NCI-H2196 (cell line): ENCODE measurements around the gene CDKL5.
"Not testable (repeated sequence)": the region's sequence is repeated elsewhere in the genome, so short reads cannot be mapped to it uniquely, and the experiment has no call there.

Experiments used
- DNase-seq: peaks from one replicate; lab custom pipeline; 2025; ENCODE audit not compliant: unreplicated experiment; lab: John Stamatoyannopoulos, UW

CDKL5 gene

GRCh38 chrX:18573556-18573955, 148.1 kb downstream of the CDKL5 start:
- DNase-seq: no peak

DNA sequence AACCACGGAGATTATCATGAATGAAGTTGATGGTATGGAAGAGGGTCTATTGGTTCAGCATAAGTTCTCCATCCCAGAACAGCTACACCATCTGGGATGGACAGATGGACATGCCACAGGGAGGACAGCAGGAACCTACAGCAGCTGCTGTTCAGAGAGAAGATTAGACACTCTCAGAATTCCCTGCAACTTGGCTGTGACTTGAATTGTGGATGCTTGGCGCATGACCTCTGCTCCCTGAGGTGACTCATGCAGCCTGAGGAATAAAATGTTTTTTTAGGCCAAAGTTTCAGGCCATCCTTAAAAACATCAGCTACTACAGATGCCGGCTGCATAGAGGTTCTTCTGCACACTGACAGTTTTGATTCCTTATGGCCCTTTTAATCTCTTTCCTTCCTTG, 149.2 kb downstream of the CDKL5 start:
- no peak for DNase-seq

GRCh38 chrX:18575744-18576143, 150.3 kb downstream of the CDKL5 start:
- DNase-seq: no peak

DNA sequence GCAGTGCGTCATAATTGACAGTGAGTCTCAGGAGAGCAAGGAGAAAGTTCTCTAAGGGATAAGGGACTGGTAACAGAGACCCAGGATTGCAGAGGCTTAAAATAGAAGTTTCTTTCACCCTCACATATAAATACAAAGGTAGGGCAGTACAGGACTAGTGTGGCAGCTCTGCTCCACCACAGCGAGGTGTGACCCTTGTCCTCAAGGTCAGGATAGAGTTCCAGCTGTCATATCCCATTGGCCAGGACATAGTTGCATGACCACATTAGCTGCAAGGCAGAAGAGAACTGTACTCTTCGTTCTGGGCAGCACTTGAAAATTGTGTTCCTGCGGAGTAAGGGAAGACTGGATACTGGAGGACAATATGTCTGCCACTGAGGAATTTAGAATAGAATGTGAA, 152.0 kb downstream of the CDKL5 start:
- DNase-seq: no peak

DNA sequence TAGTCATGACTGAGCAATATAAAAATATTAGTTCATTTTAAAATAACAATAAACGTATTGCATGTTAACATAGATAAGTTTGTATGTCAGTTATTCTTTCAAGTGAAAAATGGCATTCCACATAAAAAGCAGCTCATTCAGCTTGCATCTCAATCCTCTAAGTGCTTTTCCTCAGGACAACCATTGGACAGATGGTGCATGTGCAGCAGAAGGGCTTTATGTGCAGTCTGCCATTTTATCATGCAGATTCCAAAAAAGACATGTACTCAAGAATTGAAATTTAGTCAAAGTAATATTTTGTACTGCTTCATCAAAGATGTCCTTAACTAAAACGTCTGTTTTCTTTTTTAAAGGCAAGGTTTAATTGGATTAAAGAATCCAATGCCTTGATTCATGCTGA, 153.1 kb downstream of the CDKL5 start:
- no peak for DNase-seq

DNA sequence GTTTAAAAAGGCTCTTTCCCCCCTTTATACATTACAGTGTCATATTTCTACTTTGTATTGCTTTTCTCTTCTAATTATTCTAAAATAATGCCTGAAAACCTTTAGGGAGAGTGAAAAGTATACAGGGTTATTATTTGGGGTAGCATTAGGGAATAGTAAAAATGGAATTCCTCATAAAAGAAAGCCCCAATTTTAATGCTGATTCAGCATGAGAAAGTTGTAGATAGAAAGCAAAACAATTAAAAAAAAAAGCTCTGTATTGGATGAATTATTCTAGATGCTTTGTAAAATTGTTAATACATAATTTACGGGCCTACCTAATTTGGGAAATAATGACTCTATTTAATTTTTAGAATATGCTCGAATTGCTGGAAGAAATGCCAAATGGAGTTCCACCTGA, 154.1 kb downstream of the CDKL5 start:
- no peak for DNase-seq

DNA sequence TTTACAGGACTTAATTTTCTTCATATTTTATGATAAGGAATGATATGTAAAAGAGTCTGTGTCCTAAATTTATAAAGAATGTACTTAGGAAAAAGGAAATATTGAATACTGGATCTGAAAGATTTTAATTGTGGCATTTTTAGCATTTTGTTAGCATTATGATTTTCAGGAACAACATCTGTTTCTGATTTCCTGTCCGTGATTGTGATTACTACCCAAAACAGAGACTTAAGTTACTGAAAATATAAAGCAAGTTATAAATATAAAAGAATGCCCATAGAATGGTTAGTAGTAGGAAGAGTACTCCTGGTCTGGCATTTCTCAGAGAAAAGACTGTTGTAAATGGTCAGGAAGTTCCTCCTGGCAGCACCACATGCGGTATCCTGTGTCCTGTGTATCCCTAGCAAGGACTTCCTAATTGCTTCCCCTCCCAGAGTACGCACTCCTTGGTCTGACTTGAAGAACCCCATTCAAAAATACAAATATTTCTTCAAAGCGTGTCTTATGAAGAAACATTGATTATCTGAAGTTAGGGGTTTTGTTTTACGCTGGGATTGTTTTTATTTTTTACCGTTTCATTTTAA, 157.6 kb downstream of the CDKL5 start:
- DNase-seq: no peak

GRCh38 chrX:18589292-18589691, 163.9 kb downstream of the CDKL5 start:
- DNase-seq: not testable (repeated sequence)

- DNase-seq: no peak
These were observed 166.4 kb downstream of the CDKL5 start for GRCh38 chrX:18591834-18592233.

DNA sequence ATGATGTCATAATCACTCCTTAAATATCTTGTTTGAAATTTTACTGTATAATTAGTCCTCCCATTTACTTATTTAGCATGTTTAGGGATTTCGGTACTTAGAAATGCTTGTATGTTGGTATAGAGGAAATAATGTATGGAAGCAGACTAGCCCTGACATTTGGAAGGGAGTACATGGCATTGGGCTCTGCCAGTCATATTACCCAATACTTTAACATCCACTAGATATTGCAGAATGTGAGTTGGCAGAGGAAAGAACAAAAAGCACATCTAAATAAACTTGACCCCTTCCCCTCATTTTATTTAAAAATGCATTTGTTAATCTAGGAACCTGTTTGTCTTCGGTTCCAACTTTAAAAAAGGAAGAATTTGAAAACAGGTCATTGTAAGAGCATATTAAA, 168.7 kb downstream of the CDKL5 start:
- DNase-seq: no peak

DNA sequence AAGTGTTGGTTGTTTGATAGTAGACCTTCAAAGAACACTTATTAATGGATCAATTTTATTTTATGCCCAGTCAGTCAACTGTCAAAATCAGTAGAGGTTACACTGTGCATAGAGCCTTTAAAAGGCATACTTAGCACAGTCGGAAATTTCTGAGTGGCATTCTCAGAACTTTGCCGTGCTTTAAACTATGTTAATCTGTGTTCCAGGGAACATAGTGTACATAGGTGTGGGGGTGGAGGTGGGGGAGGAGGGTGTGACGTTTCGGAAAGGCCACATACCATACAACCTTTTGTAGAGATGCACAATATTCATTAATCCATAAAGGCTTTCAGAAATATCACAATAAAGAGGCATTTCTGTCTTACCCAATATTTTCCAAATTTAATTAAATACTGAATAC, 170.7 kb downstream of the CDKL5 start:
- DNase-seq: no peak

- no peak for DNase-seq
These were observed 173.0 kb downstream of the CDKL5 start for GRCh38 chrX:18598413-18598812.

- no peak for DNase-seq
These were observed 182.6 kb downstream of the CDKL5 start for GRCh38 chrX:18607966-18608365.

- no peak for DNase-seq
These were observed 188.7 kb downstream of the CDKL5 start for GRCh38 chrX:18613930-18614639.

- no peak for DNase-seq
These were observed 191.4 kb downstream of the CDKL5 start for GRCh38 chrX:18616688-18617406.

DNA sequence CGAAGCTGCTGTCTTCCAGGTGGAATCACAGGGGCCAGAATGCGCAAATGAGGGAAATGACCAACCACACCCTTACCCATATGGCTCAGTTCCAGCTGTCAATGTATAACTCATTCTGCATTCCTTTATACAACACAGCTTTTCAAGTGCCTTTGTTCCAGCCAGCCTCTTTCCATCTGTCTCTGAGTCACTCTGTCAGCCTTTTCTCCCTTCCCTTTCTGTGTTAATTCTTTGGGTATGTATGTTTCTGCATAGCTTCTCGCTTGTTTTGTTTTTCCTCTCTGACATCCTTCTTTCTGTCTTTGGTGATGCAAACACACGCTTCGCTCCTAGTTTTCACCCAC, 192.0 kb downstream of the CDKL5 start:
- DNase-seq: no peak

DNA sequence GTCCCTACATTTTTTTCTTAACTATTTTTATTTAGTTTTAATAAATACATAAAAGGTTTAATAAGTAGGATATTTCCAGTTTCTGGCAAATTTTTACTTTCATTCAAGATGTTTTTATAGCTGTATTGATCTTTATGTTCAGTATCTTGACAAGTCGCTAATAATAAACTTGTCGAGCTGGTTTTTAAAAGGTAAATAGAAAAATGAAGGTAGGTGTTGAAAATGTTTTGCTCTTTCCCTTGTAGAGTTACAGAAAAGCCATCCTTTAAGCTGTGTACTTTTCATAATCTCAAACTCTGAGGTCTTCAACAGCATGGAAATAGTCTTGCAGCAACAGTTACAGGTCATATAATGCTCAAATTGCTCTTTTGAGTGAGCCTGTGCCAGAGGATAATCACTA, 193.9 kb downstream of the CDKL5 start:
- no peak for DNase-seq

DNA sequence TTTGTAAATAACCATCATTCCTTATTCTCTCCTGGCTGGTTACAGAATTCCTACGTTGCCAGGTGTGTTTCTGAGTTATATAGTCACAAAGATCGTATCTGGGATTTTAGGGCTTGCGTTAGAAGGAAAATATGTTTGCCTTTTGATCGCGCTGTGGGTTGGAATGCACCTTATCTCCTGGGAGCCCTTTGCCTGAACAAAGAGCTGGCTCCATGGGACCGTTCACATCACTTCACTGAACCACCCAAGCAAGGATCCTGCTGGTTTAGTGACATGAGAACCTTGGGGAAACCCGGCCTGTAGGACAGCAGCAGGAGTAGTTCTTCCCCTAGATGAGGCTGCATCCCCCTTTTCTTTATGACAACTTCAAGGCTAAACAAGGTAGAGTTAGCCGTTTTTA, 194.9 kb downstream of the CDKL5 start:
- DNase-seq: no peak

- DNase-seq: no peak
These were observed 199.2 kb downstream of the CDKL5 start for GRCh38 chrX:18624599-18624998.

DNA sequence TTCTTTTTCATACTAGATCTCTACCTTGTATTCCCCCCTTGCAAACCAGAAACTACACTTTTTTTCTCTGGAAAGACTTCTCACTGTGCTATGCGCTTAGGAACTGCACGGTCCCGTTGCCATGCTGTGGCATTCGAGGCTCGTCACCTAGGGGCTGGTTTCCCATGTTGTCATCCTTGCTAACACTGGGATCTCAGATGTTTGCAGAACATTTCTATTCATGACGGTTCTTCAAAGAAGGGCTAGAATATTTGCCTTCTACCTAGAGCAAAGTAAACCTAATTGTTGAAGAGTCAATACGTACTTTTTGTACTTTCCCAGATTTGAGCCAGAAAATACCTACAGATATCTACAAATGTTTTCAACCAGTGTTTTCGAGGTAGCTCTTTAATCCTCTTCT, 205.5 kb downstream of the CDKL5 start:
- DNase-seq: no peak

GRCh38 chrX:18638398-18638797, 213.0 kb downstream of the CDKL5 start:
- no peak for DNase-seq

DNA sequence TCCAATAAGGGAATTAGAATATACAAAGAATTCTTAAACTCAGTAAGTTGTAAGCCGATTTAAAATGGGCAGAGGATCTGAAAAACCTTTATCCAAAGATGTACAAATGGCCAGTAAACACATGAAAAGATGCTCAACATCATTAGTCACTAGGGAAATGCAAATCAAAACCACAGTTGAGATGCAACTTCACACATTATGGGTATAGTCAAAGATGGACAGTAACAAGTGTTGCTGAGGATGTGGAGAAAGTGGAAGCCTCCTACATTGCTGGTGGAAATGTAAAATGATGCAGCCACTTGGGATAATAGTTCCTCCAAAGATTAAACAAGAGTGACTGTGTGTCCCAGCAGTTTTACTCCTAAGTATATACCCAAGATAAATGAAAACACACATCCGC, 213.9 kb downstream of the CDKL5 start:
- no peak for DNase-seq

DNA sequence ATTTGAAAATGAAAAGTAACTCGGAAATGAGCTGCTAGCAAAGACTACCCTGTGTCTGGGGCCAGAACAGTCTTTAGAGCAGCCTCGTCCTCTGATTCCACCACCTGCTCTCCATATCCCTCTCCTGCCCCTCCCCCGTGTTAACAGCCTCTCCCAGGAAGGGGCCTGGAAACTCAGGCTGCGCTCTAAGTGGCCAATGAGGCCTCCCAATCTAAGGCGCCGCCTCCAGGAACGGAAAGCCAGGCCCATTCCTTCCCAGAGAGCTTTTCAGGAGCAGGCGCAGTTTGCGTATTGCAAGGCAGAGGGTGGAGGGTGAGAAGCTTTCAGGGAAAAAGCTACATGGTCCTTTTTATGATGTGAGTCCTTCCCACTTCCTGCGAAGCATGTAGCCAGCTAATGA, 215.3 kb downstream of the CDKL5 start:
- no peak for DNase-seq
